IMR-90 (cell line): ENCODE measurements around the gene NF1. TPM values are rescaled to one million over a fixed set of nuclear protein-coding genes. Genes with fewer than 3 reads are reported as not detected.

Experiments
- ELK1 ChIP-seq: fragments of 150-350 bp; IDR thresholded peaks from 2 replicates; pipeline ENCODE4 v1.6.1; 2016; ENCODE audit warnings: low read depth, mild to moderate bottlenecking, low read length, moderate library complexity, borderline replicate concordance
- polyA plus RNA-seq, 3 experiments: library from polyadenylated mRNA; depleted of rRNA; stranded (reverse); fragments of >200 nt; gene quantifications; 2 replicates each; pipeline ENCODE4 v1.2.3, GENCODE V29; 2012; ENCODE audit warnings: low replicate concordance in 1 of 3
- total RNA-seq: library from RNA; depleted of rRNA; stranded (reverse); fragments of >200 nt; gene quantifications from 2 replicates; pipeline ENCODE4 v1.2.3, GENCODE V29; 2012

NF1 gene
- total and polyA plus RNA-seq, 2 of the 4 experiments (the other 2 are of a cell fraction), result 17.9 to 48.6 TPM

GRCh38 chr17:31093866-31094599, 744 bp upstream of the NF1 start (continued):
- no peak for TF ChIP-seq ELK1
